GM12865 (cell line): ENCODE measurements around the gene DPP10.
"Not testable (repeated sequence)": the region's sequence is repeated elsewhere in the genome, so short reads cannot be mapped to it uniquely, and the experiment has no call there.

Source experiments
- DNase-seq: peaks from one replicate; pipeline ENCODE4 v3.0.0; 2010; ENCODE audit warnings: low read depth
- H3K4me3 ChIP-seq: 2 replicates; pipeline ENCODE4 v1.5.1; 2011; ENCODE audit warnings: mild to moderate bottlenecking, low read depth, low read length, control low read depth
- CTCF ChIP-seq: IDR thresholded peaks from 2 replicates; pipeline ENCODE4 v1.5.1; 2011; ENCODE audit warnings: low read length, control low read depth, low read depth, inconsistent platforms; ENCODE audit not compliant: insufficient read depth; ENCODE audit errors: missing control alignments

Gene DPP10

GRCh38 chr2:114745700-114746099, 303.3 kb downstream of the DPP10 start:
- no peak for DNase-seq
- H3K4me3 ChIP-seq: no peak overlapping the region
- no peak for TF ChIP-seq CTCF

- not testable (repeated sequence) for DNase-seq
Measured at GRCh38 chr2:114748175-114748574, 305.7 kb downstream of the DPP10 start.

GRCh38 chr2:114752425-114752824, 310.0 kb downstream of the DPP10 start:
- no peak for TF ChIP-seq CTCF
- no peak overlapping the region for H3K4me3 ChIP-seq
- no peak for DNase-seq

More at GRCh38 chr2:114748175-114748574, 305.7 kb downstream of the DPP10 start:
- not testable (repeated sequence) for H3K4me3 ChIP-seq

- no peak for TF ChIP-seq CTCF
- H3K4me3 ChIP-seq: no peak overlapping the region
- DNase-seq: no peak
Measured at GRCh38 chr2:114753145-114753544, 310.7 kb downstream of the DPP10 start.

GRCh38 chr2:114754907-114755563, 312.6 kb downstream of the DPP10 start:
- no peak for TF ChIP-seq CTCF
- no peak for DNase-seq
- H3K4me3 ChIP-seq: no peak overlapping the region

GRCh38 chr2:114762376-114762775, 319.9 kb downstream of the DPP10 start:
- H3K4me3 ChIP-seq: no peak overlapping the region
- DNase-seq: no peak
- TF ChIP-seq CTCF: no peak

- no peak for DNase-seq
Measured at GRCh38 chr2:114762986-114763385, 320.5 kb downstream of the DPP10 start.

More at GRCh38 chr2:114762986-114763385, 320.5 kb downstream of the DPP10 start:
- H3K4me3 ChIP-seq: no peak overlapping the region
- no peak for TF ChIP-seq CTCF
